Measurements from ENCODE around the gene PRR15L. TPM values are rescaled to one million over a fixed set of nuclear protein-coding genes. Genes with fewer than 3 reads are reported as not detected.

PRR15L gene
- total RNA-seq, 3 donors from 2014 or later (not counting 1 experiment from before 2014, with no cell fraction given): not detected

DNA sequence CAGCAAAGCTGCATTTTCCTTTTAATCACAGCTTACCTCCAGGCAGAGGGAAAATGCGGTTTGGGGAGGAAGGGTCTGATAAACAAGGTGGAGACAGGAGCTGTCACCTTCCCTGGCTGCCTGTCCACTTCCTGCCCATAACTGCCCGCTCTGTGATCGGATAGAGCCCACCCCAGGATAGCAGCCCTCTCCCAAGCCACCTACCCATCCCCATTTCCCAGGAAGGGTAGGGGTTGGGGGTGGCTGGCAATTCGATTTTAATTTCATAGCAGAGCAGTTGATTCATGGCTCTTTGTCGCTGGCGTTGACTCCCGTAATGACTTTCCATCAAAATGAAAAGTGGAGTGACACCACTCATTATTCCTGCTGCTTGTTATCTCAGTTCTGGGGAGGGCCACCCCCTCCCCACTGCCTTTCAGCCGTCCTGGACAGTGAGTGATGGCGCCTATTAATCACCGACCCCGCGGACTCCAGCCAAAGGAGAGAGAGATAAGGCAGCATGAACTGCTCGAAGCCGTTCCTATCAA is 24.5 kb upstream of the PRR15L start:
- peaks cover 29% of the 10 kb centered on the region for H3K4me1 ChIP-seq (ENCODE audit: control insufficient read depth, insufficient read depth, low read length)
- H3K4me3 Mint-ChIP-seq: no peak overlapping the region
- ATAC-seq (no peak), DNase-seq (no peak)
- peaks cover 20% of the 10 kb centered on the region for H3K36me3 Mint-ChIP-seq
- no peaks in the 10 kb centered on the region for H3K9me3 Mint-ChIP-seq
- H3K9me3 ChIP-seq (ENCODE audit: control insufficient read depth, insufficient read depth, low read length): no peaks in the 10 kb centered on the region
- no peak overlapping the region for H3K27ac ChIP-seq (ENCODE audit: low read length)
- peaks cover 26 to 27% of the 10 kb centered on the region in 2 donors for H3K4me1 Mint-ChIP-seq
- H3K27me3 Mint-ChIP-seq (ENCODE audit: low read depth in 2 of 2): no peaks in the 10 kb centered on the region
- no peaks in the 10 kb centered on the region for H3K27me3 ChIP-seq (ENCODE audit: control insufficient read depth, insufficient read depth, low read length)
- intact Hi-C loops (cut with micrococcal nuclease): no loop called here
- WGBS (ENCODE audit: insufficient coverage): 86% methylated on average over 10 of the region's 14 CpGs
- H3K27ac Mint-ChIP-seq: no peak overlapping the region
- no peak overlapping the region for H3K4me3 ChIP-seq (ENCODE audit: low read length)
- TF ChIP-seq, protein P1, sequence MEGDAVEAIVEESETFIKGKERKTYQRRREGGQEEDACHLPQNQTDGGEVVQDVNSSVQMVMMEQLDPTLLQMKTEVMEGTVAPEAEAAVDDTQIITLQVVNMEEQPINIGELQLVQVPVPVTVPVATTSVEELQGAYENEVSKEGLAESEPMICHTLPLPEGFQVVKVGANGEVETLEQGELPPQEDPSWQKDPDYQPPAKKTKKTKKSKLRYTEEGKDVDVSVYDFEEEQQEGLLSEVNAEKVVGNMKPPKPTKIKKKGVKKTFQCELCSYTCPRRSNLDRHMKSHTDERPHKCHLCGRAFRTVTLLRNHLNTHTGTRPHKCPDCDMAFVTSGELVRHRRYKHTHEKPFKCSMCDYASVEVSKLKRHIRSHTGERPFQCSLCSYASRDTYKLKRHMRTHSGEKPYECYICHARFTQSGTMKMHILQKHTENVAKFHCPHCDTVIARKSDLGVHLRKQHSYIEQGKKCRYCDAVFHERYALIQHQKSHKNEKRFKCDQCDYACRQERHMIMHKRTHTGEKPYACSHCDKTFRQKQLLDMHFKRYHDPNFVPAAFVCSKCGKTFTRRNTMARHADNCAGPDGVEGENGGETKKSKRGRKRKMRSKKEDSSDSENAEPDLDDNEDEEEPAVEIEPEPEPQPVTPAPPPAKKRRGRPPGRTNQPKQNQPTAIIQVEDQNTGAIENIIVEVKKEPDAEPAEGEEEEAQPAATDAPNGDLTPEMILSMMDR (IDR thresholded peaks at IDR 0.05): no peak
- peaks cover 54% of the 10 kb centered on the region for H3K36me3 ChIP-seq (ENCODE audit: control insufficient read depth, insufficient read depth, low read length)

DNA sequence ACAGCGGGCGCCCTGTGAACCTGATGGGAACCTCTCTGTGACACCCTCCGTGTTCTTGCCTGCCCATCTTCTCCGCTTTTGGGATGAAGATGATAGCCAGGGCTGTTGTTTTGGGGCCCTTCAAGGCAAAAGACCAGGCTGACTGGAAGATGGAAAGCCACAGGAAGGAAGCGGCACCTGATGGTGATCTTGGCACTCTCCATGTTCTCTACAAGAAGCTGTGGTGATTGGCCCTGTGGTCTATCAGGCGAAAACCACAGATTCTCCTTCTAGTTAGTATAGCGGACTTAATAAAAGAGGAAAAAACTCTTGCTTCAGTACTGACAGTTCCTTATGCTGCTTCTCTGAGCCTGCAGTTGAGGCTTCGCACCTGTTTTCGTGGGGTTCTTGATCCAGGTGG is 23.8 kb upstream of the PRR15L start:
- peak in 2 of 3 donors; percentile 50 to 63 for ATAC-seq
- no peak overlapping the region for H3K4me3 ChIP-seq (ENCODE audit: low read length)
- peaks cover 29% of the 10 kb centered on the region for H3K4me1 ChIP-seq (ENCODE audit: control insufficient read depth, insufficient read depth, low read length)
- intact Hi-C loops (cut with micrococcal nuclease): no loop called here
- Mint-ChIP-seq H3K9me3 (no peaks in the 10 kb centered on the region), H3K36me3 (peaks cover 20% of the 10 kb centered on the region), H3K4me3 (peak overlapping the region; percentile 47), H3K4me1 (peaks cover 26 to 27% of the 10 kb centered on the region in 2 donors), H3K27ac (no peak overlapping the region), H3K27me3 (ENCODE audit: low read depth in 2 of 2) (no peaks in the 10 kb centered on the region)
- H3K27ac ChIP-seq (ENCODE audit: low read length): no peak overlapping the region
- peaks cover 57% of the 10 kb centered on the region for H3K36me3 ChIP-seq (ENCODE audit: control insufficient read depth, insufficient read depth, low read length)
- H3K27me3 ChIP-seq (ENCODE audit: control insufficient read depth, insufficient read depth, low read length): no peaks in the 10 kb centered on the region
- H3K9me3 ChIP-seq (ENCODE audit: control insufficient read depth, insufficient read depth, low read length): no peaks in the 10 kb centered on the region
- 18% methylated on average over 9 of the region's 9 CpGs for WGBS (ENCODE audit: insufficient coverage)
- TF ChIP-seq, protein P1 (IDR thresholded peaks at IDR 0.05): no peak
- DNase-seq: no peak

DNA sequence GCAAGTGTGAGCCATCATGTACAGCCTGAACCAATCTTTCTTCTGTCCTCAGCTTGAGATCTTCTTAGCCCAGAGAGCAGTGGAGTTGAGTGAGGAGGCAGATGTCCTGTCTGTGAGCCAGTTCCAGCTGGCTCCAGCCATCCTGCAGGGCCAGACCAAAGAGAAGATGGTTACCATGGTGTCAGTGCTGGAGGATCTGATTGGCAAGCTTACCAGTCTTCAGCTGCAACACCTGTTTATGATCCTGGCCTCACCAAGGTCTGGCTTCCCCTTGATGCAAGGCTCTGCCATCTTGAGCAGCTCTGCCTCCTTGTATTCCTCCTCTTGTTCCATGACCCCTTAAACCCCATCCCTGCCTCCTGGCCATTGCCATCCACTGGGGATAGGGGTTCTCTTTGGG is 22.9 kb upstream of the PRR15L start:
- Mint-ChIP-seq H3K4me1 (peaks cover 26 to 27% of the 10 kb centered on the region in 2 donors), H3K27ac (no peak overlapping the region), H3K4me3 (no peak overlapping the region), H3K36me3 (peaks cover 20% of the 10 kb centered on the region), H3K27me3 (ENCODE audit: low read depth in 2 of 2) (no peaks in the 10 kb centered on the region), H3K9me3 (no peaks in the 10 kb centered on the region)
- TF ChIP-seq, protein P1 (IDR thresholded peaks at IDR 0.05): no peak
- Histone ChIP-seq H3K27me3 (ENCODE audit: control insufficient read depth, insufficient read depth, low read length) (no peaks in the 10 kb centered on the region), H3K4me3 (ENCODE audit: low read length) (no peak overlapping the region), H3K9me3 (ENCODE audit: control insufficient read depth, insufficient read depth, low read length) (no peaks in the 10 kb centered on the region), H3K4me1 (ENCODE audit: control insufficient read depth, insufficient read depth, low read length) (peaks cover 29% of the 10 kb centered on the region), H3K27ac (ENCODE audit: low read length) (no peak overlapping the region), H3K36me3 (ENCODE audit: control insufficient read depth, insufficient read depth, low read length) (peaks cover 66% of the 10 kb centered on the region)
- intact Hi-C loops (cut with micrococcal nuclease): no loop called here
- no peak for ATAC-seq
- DNase-seq: no peak

DNA sequence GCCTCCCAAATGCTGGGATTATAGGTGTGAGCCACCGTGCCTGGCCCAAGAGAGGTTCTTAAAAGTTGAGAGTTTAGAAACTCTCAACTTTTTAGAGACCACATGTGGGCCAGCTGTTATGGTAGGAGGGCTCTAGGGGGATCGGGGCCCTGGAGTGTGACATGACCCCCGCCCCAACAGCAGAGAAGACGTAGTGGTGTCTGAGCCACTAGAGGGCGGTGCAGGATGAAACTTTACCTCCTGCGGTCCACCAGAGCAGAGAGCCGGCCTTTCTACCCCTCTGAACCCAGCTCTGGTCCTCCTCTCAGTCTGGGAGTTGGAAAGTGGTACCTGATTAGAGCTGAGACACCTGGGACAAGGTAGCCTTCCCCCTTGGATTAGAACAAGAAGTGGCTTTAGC is 20.6 kb upstream of the PRR15L start:
- no peaks in the 10 kb centered on the region for H3K27me3 ChIP-seq (ENCODE audit: control insufficient read depth, insufficient read depth, low read length)
- peaks cover 27% of the 10 kb centered on the region for H3K4me1 ChIP-seq (ENCODE audit: control insufficient read depth, insufficient read depth, low read length)
- H3K27ac ChIP-seq (ENCODE audit: low read length): no peak overlapping the region
- H3K4me1 Mint-ChIP-seq: peaks cover 27 to 28% of the 10 kb centered on the region in 2 donors
- H3K9me3 Mint-ChIP-seq: no peaks in the 10 kb centered on the region
- peaks cover 28% of the 10 kb centered on the region for H3K36me3 Mint-ChIP-seq
- WGBS (ENCODE audit: insufficient coverage): 55% methylated on average over 7 of the region's 7 CpGs
- peak in 1 of 2 donors; percentile 71 for DNase-seq
- TF ChIP-seq, protein P1 (IDR thresholded peaks at IDR 0.05): peak; percentile 44
- ATAC-seq: peak; percentile 60 to 76 (median 67)
- H3K9me3 ChIP-seq (ENCODE audit: control insufficient read depth, insufficient read depth, low read length): no peaks in the 10 kb centered on the region
- intact Hi-C loops (cut with micrococcal nuclease): no loop called here
- H3K27ac Mint-ChIP-seq: no peak overlapping the region
- H3K4me3 ChIP-seq (ENCODE audit: low read length): no peak overlapping the region
- peaks cover 72% of the 10 kb centered on the region for H3K36me3 ChIP-seq (ENCODE audit: control insufficient read depth, insufficient read depth, low read length)
- no peaks in the 10 kb centered on the region for H3K27me3 Mint-ChIP-seq (ENCODE audit: low read depth in 2 of 2)
- H3K4me3 Mint-ChIP-seq: no peak overlapping the region

Data from natural killer cell (primary cell).